IMR-90 (cell line): Measurements from ENCODE around the gene PTPRH. TPM values are rescaled to one million over a fixed set of nuclear protein-coding genes. Genes with fewer than 3 reads are reported as not detected.

Experiments used
- ATAC-seq: fragments of 200-7000 bp; cut with Tn5 transposase; 2 replicates; pipeline ENCODE4 v1.9.1; 2020; ENCODE audit warnings: low read depth, mild to moderate bottlenecking, moderate library complexity
- BruUV-seq: library from RNA; stranded (reverse); fragments of 400-500 nt; replicated peaks from 2 replicates; lab custom pipeline; 2021; lab: Mats Ljungman, UMichigan
- CTCF ChIA-PET: fragments of 300-600 bp; formaldehyde crosslinking; extraction: SDS; loops from one replicate; lab custom pipeline; 2021; ENCODE audit warnings: antibody characterized with exemption; lab: Yijun Ruan, JAX
- POLR2A ChIA-PET: fragments of 300-600 bp; sonication (Branson Sonifier 250); formaldehyde crosslinking; loops from one replicate; lab custom pipeline; 2022; ENCODE audit warnings: antibody characterized with exemption; ENCODE audit not compliant: unreplicated experiment; lab: Charles Lee
- DNase-seq: peaks from one replicate; pipeline ENCODE4 v3.0.0; 2013
- H2AFZ ChIP-seq: replicated peaks from 2 replicates; pipeline ENCODE3; 2013; ENCODE audit warnings: low read length, mild to moderate bottlenecking; ENCODE audit not compliant: poor library complexity
- H2AK5ac ChIP-seq: 2 replicates; pipeline ENCODE4 v1.6.1; 2013; ENCODE audit warnings: low read depth, low read length, inconsistent platforms
- H2AK9ac ChIP-seq: replicated peaks from 2 replicates; pipeline ENCODE3; 2013; ENCODE audit warnings: mild to moderate bottlenecking, low read depth, low read length, moderate library complexity; ENCODE audit not compliant: poor library complexity
- H2BK120ac ChIP-seq: 2 replicates; pipeline ENCODE4 v1.6.1; 2013; ENCODE audit warnings: low read depth, low read length, inconsistent platforms
- H2BK15ac ChIP-seq: 3 replicates; pipeline ENCODE4 v1.6.1; 2013; ENCODE audit warnings: low read depth, low read length, inconsistent platforms
- H2BK20ac ChIP-seq: 2 replicates; pipeline ENCODE4 v1.6.1; 2013; ENCODE audit warnings: low read depth, mild to moderate bottlenecking, inconsistent platforms, low read length, moderate library complexity
- H2BK5ac ChIP-seq: 2 replicates; pipeline ENCODE4 v1.6.1; 2013; ENCODE audit warnings: mild to moderate bottlenecking, low read depth, low read length, inconsistent platforms; ENCODE audit not compliant: poor library complexity, severe bottlenecking
- H3K14ac ChIP-seq: replicated peaks from 2 replicates; pipeline ENCODE4 v1.6.1; 2013; ENCODE audit warnings: low read depth, low read length, inconsistent platforms
- H3K18ac ChIP-seq: 2 replicates; pipeline ENCODE4 v1.6.1; 2013; ENCODE audit warnings: low read depth, low read length, control low read depth
- H3K23ac ChIP-seq: 2 replicates; pipeline ENCODE4 v1.6.1; 2013; ENCODE audit warnings: low read depth, low read length, inconsistent platforms
- H3K27ac ChIP-seq: 2 replicates; pipeline ENCODE4 v1.5.1; 2013; ENCODE audit warnings: mild to moderate bottlenecking, control low read depth, low read length; ENCODE audit not compliant: insufficient read depth
- H3K27me3 ChIP-seq: 2 replicates; pipeline ENCODE4 v1.6.1; 2013; ENCODE audit warnings: low read length; ENCODE audit not compliant: control insufficient read depth, insufficient read depth
- H3K36me3 ChIP-seq: 2 replicates; pipeline ENCODE4 v1.6.1; 2013; ENCODE audit warnings: low read length, mixed read lengths; ENCODE audit not compliant: control insufficient read depth, insufficient read depth
- H3K4ac ChIP-seq: 2 replicates; pipeline ENCODE4 v1.6.1; 2013; ENCODE audit warnings: low read depth, low read length, inconsistent platforms
- H3K4me1 ChIP-seq: 2 replicates; pipeline ENCODE4 v1.6.1; 2013; ENCODE audit warnings: low read length, mixed read lengths; ENCODE audit not compliant: control insufficient read depth, insufficient read depth
- H3K4me2 ChIP-seq: 2 replicates; pipeline ENCODE4 v1.6.1; 2013; ENCODE audit warnings: low read depth, mild to moderate bottlenecking, control low read depth, low read length, moderate library complexity
- H3K4me3 ChIP-seq: 2 replicates; pipeline ENCODE4 v1.5.1; 2013; ENCODE audit warnings: low read depth, mild to moderate bottlenecking, control low read depth, low read length, moderate library complexity; ENCODE audit not compliant: insufficient read depth
- H3K56ac ChIP-seq: 2 replicates; pipeline ENCODE4 v1.6.1; 2013; ENCODE audit warnings: low read length, inconsistent platforms; ENCODE audit not compliant: insufficient read depth; ENCODE audit errors: extremely low read depth
- H3K79me1 ChIP-seq, 2 experiments: 2 replicates each; pipeline ENCODE4 v1.6.1; 2013; ENCODE audit warnings: low read length in 2 of 2, inconsistent platforms in 1 of 2, low read depth in 1 of 2
- H3K9ac ChIP-seq: 2 replicates; pipeline ENCODE4 v1.6.1; 2013; ENCODE audit warnings: low read depth, low read length, control low read depth
- H3K9me1 ChIP-seq: 2 replicates; pipeline ENCODE4 v1.6.1; 2013; ENCODE audit warnings: low read length, inconsistent platforms; ENCODE audit not compliant: insufficient read depth
- H3K9me3 ChIP-seq: 2 replicates; pipeline ENCODE4 v1.6.1; 2013; ENCODE audit warnings: low read length; ENCODE audit not compliant: control insufficient read depth, insufficient read depth
- H4K20me1 ChIP-seq: 2 replicates; pipeline ENCODE4 v1.6.1; 2013; ENCODE audit warnings: low read length, inconsistent platforms; ENCODE audit not compliant: insufficient read depth
- H4K5ac ChIP-seq: 2 replicates; pipeline ENCODE4 v1.6.1; 2013; ENCODE audit warnings: mild to moderate bottlenecking, low read depth, low read length, control low read depth
- H4K8ac ChIP-seq, 2 experiments: 2 replicates each; pipeline ENCODE4 v1.6.1; 2013; ENCODE audit warnings: low read depth in 2 of 2, low read length in 2 of 2, control low read depth in 1 of 2, inconsistent platforms in 1 of 2
- H4K91ac ChIP-seq: 2 replicates; pipeline ENCODE4 v1.6.1; 2013; ENCODE audit warnings: low read depth, low read length, inconsistent platforms; ENCODE audit not compliant: insufficient read depth
- NFE2L2 ChIP-seq: fragments of 150-350 bp; IDR thresholded peaks from 2 replicates; pipeline ENCODE4 v1.6.1; 2016; ENCODE audit warnings: low read depth, mild to moderate bottlenecking, low read length
- RCOR1 ChIP-seq: IDR thresholded peaks from 2 replicates; pipeline ENCODE4 v1.6.1; 2012; ENCODE audit warnings: mild to moderate bottlenecking, low read length, improper control_type of control experiment; ENCODE audit not compliant: insufficient replicate concordance
- WGBS, 2 experiments: methylation state at CpG; one replicate each; pipeline versions ENCODE4 v1.1.5 to v1.1.7; 2013; ENCODE audit warnings: missing lambda C conversion rate in 2 of 2; ENCODE audit not compliant: insufficient read length in 1 of 2; ENCODE audit errors: extremely low coverage in 2 of 2; 5-methylcytosine and 5-hydroxymethylcytosine counted together
- dilution Hi-C: fragments of 300-500 bp; cut with HindIII; formaldehyde crosslinking; loops from one replicate; pipeline ENCODE4 v1.14.3; 2018; ENCODE audit warnings: low sequenced_read_pairs; ENCODE audit not compliant: unreplicated experiment
- in situ Hi-C: fragments of 300-500 bp; cut with MboI; formaldehyde crosslinking; loops from 3 replicates; pipeline ENCODE4 v1.14.3; 2019; ENCODE audit warnings: low sequenced_read_pairs, inconsistent platforms, mixed read lengths
- intact Hi-C: fragments of 100-400 bp; cut with micrococcal nuclease; formaldehyde crosslinking; loops from 2 replicates; pipeline ENCODE4 v1.10.0; 2022
- polyA plus RNA-seq, 3 experiments: library from polyadenylated mRNA; depleted of rRNA; stranded (reverse); fragments of >200 nt; gene quantifications; 2 replicates each; pipeline ENCODE4 v1.2.3, GENCODE V29; 2012; ENCODE audit warnings: low replicate concordance in 1 of 3
- total RNA-seq: library from RNA; depleted of rRNA; stranded (reverse); fragments of >200 nt; gene quantifications from 2 replicates; pipeline ENCODE4 v1.2.3, GENCODE V29; 2012

PTPRH gene
- total and polyA plus RNA-seq, 2 of the 4 experiments (the other 2 are of a cell fraction) = 1.3 to 3.4 TPM

DNA sequence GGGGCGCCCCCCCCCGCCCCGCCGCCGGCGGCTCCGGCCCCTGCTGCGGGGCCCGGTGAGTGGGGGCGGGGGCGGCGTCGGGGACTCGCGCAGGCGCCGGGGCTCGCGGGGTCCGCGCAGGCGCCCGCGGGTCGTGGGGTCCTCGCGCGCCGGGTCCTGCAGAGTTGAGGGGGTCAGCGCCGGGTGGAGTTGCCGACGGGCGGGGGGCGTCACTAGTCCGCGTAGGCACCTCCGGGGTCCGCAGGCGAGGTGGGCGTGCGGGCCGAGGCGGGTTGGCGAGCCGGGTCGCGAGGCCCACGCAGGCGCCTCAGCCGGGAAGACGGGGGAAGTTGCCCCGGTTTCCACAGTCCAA is 49.2 kb upstream of the PTPRH start:
- Histone ChIP-seq H2AK9ac (peak overlapping the region; percentile 99), H3K4me3 (peak overlapping the region; percentile 68), H2BK5ac (peak overlapping the region; percentile 87), H4K5ac (peak overlapping the region; percentile 31; the same call in 1 of the 2 replicates), H3K23ac (peak overlapping the region; percentile 98; the same call in 1 of the 2 replicates), H3K27ac (peak overlapping the region; percentile 88), H2BK20ac (no peak overlapping the region; the same call in 1 of the 2 replicates), H4K91ac (peak overlapping the region; percentile 85; the same call in 1 of the 2 replicates), H3K9ac (peak overlapping the region; percentile 84), H2BK15ac (no peak overlapping the region), H3K9me1 (peaks cover 21% of the 10 kb centered on the region), H3K4me2 (no peak overlapping the region), H4K20me1 (peaks cover 48% of the 10 kb centered on the region), H3K56ac (peak overlapping the region; percentile 89), H3K14ac (peak overlapping the region; percentile 98), H4K8ac (peak overlapping the region; percentile 74 to 97), H3K9me3 (no peaks in the 10 kb centered on the region), H2BK120ac (peak overlapping the region; percentile 82), H2AK5ac (0 out of 2 replicates have a peak overlapping the region, but pooled peaks have one; percentile 94), H3K18ac (no peak overlapping the region), H3K4me1 (peaks cover 16% of the 10 kb centered on the region), H2AFZ (peak overlapping the region; percentile 99), H3K4ac (peak overlapping the region; percentile 98), H3K79me1 (peaks cover 0 to 50% of the 10 kb centered on the region in 2 experiments; a peak in 2 of 4 replicates), H3K27me3 (no peaks in the 10 kb centered on the region), H3K36me3 (no peaks in the 10 kb centered on the region; the same call in 1 of the 2 replicates)
- WGBS, 2 experiments = no CpG with 5 or more reads among the region's 53 CpGs
- BruUV-seq = TSS peak; percentile 87
- TF ChIP-seq RCOR1 = peak; percentile 1
- TF ChIP-seq NFE2L2 = no peak
- in situ Hi-C loops = loop anchor here (5.0 kb wide), 1 partner anchor 36 kb away; no protein-coding TSS in a partner anchor
- DNase-seq (no peak), ATAC-seq (peak; percentile 42)
- ChIA-PET POLR2A (interaction anchor here (1.5 kb wide), 1 partner anchor 22 kb away, joined by 5 read pairs; the partner anchor contains the start of gene HSPBP1), CTCF (no interaction called here)
- intact Hi-C loops = loop anchor here (2.0 kb wide), 1 partner anchor 160 kb away; no protein-coding TSS in a partner anchor
- dilution Hi-C loops = no loop called here
